Activated B cell treated with CpG ODN at 0.5 μM for 24 hours (primary cell): ENCODE data around the gene EFCAB12. TPM values are rescaled to one million over a fixed set of nuclear protein-coding genes. Genes with fewer than 3 reads are reported as not detected.

Source experiments
- ATAC-seq: fragments of 200-7000 bp; cut with Tn5 transposase; one replicate; pipeline ENCODE4 v1.10.0; 2021; ENCODE audit warnings: low read depth, mild to moderate bottlenecking, moderate library complexity
- CTCF ChIA-PET: fragments of 350-600 bp; sonication (Branson Sonifier 250); formaldehyde crosslinking; loops from one replicate; lab custom pipeline; 2021; ENCODE audit warnings: antibody characterized with exemption; lab: Charles Lee
- POLR2A ChIA-PET: fragments of 350-600 bp; sonication (Branson Sonifier 250); formaldehyde crosslinking; loops from one replicate; lab custom pipeline; 2021; ENCODE audit warnings: antibody characterized with exemption; lab: Charles Lee
- DNase-seq: peaks from one replicate; pipeline ENCODE4 v3.0.0; 2022
- H3K27ac Mint-ChIP-seq: one replicate; pipeline ENCODE4 v1.8.0; 2020; ENCODE audit warnings: mixed read lengths
- H3K27me3 Mint-ChIP-seq: one replicate; pipeline ENCODE4 v1.8.0; 2021; ENCODE audit warnings: mixed read lengths
- H3K36me3 Mint-ChIP-seq: one replicate; pipeline ENCODE4 v1.8.0; 2021; ENCODE audit warnings: low read depth, mixed read lengths
- H3K4me1 Mint-ChIP-seq: one replicate; pipeline ENCODE4 v1.8.0; 2021; ENCODE audit warnings: mixed read lengths
- H3K4me3 Mint-ChIP-seq: one replicate; pipeline ENCODE4 v1.8.0; 2020; ENCODE audit warnings: mild to moderate bottlenecking, mixed read lengths
- H3K9me3 Mint-ChIP-seq: one replicate; pipeline ENCODE4 v1.8.0; 2020; ENCODE audit warnings: mixed read lengths
- intact Hi-C: fragments of 100-400 bp; cut with micrococcal nuclease; formaldehyde crosslinking; loops from one replicate; pipeline ENCODE4 v1.15.1; 2024
- total RNA-seq: library from RNA; stranded (reverse); gene quantifications from 2 replicates; pipeline ENCODE4 v1.2.3, GENCODE V29; 2022
- TF ChIP-seq, protein P1 (sequence below): fragments of 200-600 bp; IDR thresholded peaks from one replicate; pipeline ENCODE4 v1.8.0; 2022; ENCODE audit warnings: antibody characterized with exemption, mild to moderate bottlenecking

EFCAB12 gene
- total RNA-seq, 1 donor from 2014 or later: 1.8 TPM

DNA sequence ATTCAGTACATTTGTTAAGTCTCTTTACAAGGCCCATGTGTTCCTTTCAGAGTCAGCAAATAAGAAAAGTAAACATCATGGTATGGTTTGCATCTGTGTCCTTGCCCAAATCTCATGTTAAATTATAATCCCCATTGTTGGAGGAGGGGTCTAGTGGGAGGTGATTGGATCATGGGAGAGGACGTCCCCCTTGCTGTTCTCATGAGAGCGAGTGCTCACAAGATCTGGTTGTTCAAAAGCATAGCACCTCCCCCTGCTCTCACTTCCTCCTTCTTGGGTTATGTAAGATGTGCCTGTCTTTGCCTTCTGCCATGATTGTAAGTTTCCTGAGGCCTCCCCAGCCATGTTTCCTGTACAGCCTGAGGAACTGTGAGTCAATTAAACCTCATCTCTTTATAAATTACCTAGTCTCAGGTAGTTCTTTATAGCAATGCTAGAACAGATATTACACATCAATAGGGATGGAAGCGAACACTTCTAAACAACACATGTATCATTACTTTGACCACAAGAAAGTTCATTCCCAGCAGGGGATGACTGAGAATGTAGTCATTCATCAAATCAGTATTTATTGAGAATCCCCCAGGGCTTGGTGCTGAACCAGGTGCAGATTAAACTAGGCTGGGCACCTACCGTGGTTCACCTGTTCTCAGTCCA is 4.1 kb downstream of the EFCAB12 start:
- peaks cover 4% of the 10 kb centered on the region for H3K36me3 Mint-ChIP-seq
- H3K4me3 Mint-ChIP-seq: peak overlapping the region; percentile 29

DNA sequence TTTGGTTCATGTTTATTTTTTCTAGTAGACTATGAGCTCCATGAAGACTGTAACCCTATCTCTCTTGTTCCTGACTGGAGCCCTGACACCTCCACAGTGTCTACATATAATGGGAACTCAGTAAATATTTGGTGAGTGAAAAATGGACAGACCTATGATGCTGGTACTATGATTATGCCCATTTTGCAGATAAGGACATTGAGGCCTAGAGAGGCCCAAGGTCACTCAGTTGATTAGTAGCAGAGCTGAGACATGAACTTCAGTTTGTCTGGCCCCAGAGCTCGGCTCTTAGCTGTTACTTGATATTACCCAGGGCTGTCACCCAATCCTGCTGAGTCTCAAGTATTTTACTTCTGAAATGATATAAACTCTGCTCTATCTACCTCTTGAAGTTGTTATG is 5.5 kb downstream of the EFCAB12 start:
- CTCF ChIA-PET: interaction anchor here (0.8 kb wide), 1 partner anchor 23 kb away, joined by 3 read pairs; no protein-coding TSS in a partner anchor
- peaks cover 4% of the 10 kb centered on the region for H3K36me3 Mint-ChIP-seq
- intact Hi-C loops: no loop called here

More for the DNA sequence above, 4.1 kb downstream of the EFCAB12 start:
- TF ChIP-seq, protein P1, sequence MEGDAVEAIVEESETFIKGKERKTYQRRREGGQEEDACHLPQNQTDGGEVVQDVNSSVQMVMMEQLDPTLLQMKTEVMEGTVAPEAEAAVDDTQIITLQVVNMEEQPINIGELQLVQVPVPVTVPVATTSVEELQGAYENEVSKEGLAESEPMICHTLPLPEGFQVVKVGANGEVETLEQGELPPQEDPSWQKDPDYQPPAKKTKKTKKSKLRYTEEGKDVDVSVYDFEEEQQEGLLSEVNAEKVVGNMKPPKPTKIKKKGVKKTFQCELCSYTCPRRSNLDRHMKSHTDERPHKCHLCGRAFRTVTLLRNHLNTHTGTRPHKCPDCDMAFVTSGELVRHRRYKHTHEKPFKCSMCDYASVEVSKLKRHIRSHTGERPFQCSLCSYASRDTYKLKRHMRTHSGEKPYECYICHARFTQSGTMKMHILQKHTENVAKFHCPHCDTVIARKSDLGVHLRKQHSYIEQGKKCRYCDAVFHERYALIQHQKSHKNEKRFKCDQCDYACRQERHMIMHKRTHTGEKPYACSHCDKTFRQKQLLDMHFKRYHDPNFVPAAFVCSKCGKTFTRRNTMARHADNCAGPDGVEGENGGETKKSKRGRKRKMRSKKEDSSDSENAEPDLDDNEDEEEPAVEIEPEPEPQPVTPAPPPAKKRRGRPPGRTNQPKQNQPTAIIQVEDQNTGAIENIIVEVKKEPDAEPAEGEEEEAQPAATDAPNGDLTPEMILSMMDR: no peak
- Mint-ChIP-seq H3K27ac (peak overlapping the region; percentile 79), H3K4me1 (peaks cover 47% of the 10 kb centered on the region), H3K9me3 (peaks cover 3% of the 10 kb centered on the region), H3K27me3 (no peaks in the 10 kb centered on the region)
- intact Hi-C loops: loop anchor here (1.0 to 2.0 kb wide), 2 partner anchors 14 to 25 kb away; partner anchors contain the start of gene MBD4
- POLR2A ChIA-PET: interaction anchor here (2.0 kb wide), 1 partner anchor 24 kb away, joined by 7 read pairs; no protein-coding TSS in a partner anchor
- ATAC-seq (peak; percentile 63), DNase-seq (no peak)
- CTCF ChIA-PET: no interaction called here

DNA sequence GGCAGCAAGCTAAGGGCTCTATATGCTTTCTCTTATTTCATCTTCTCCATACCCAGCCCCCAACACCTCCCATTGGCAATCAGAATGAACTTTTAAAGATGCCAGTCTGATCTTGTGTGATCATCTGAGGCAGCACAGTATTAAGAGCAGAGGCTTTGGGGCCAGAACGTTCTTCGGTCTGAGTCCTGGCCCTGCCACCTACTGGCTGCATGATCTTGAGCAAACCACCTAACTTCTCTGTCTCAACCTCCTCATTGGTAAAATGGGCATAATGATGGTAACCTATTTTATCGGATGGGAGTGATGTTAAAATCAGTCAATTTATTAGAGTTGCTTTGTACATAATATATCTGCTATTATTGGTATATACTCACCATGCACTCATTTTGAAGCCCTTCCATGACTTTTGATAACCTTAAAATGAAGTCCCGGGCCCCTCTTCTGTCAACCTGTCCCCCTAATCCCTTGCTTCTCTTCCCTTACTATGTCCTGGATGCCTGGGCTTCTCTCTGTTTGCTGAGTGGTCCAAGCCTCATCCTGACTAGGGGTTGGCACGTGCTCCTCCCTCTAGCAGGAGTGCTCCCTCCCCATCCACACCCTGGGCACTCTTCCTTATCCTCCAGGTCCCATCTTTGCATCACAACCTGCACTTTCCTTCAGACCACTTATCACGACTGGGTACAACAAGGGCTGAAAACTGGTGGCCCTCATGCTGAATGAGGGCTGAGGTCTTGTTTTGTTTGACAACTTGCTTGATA is 6.3 kb downstream of the EFCAB12 start:
- peaks cover 25% of the 10 kb centered on the region for H3K4me1 Mint-ChIP-seq
- ChIA-PET POLR2A (interaction anchor here (1.6 to 2.0 kb wide), 2 partner anchors 18 to 22 kb away, joined by 7 read pairs; partner anchors contain the start of genes IFT122 and MBD4), CTCF (interaction anchor here (0.8 kb wide), 1 partner anchor 22 kb away, joined by 3 read pairs; no protein-coding TSS in a partner anchor)
- intact Hi-C loops: no loop called here
- no peaks in the 10 kb centered on the region for H3K27me3 Mint-ChIP-seq
- peaks cover 4% of the 10 kb centered on the region for H3K36me3 Mint-ChIP-seq
- H3K4me3 Mint-ChIP-seq: no peak overlapping the region
- ATAC-seq: no peak
- H3K27ac Mint-ChIP-seq: no peak overlapping the region
- DNase-seq: no peak
- TF ChIP-seq, protein P1: no peak
- peaks cover 3% of the 10 kb centered on the region for H3K9me3 Mint-ChIP-seq

More for the DNA sequence above, 5.5 kb downstream of the EFCAB12 start:
- POLR2A ChIA-PET: interaction anchor here (1.6 to 2.0 kb wide), 2 partner anchors 17 to 23 kb away, joined by 7 read pairs; partner anchors contain the start of genes IFT122 and MBD4
- no peak overlapping the region for H3K27ac Mint-ChIP-seq
- ATAC-seq (no peak), DNase-seq (no peak)
- H3K27me3 Mint-ChIP-seq: no peaks in the 10 kb centered on the region
- no peak overlapping the region for H3K4me3 Mint-ChIP-seq
- TF ChIP-seq, protein P1: no peak
- H3K9me3 Mint-ChIP-seq: peaks cover 3% of the 10 kb centered on the region
- H3K4me1 Mint-ChIP-seq: peaks cover 33% of the 10 kb centered on the region

DNA sequence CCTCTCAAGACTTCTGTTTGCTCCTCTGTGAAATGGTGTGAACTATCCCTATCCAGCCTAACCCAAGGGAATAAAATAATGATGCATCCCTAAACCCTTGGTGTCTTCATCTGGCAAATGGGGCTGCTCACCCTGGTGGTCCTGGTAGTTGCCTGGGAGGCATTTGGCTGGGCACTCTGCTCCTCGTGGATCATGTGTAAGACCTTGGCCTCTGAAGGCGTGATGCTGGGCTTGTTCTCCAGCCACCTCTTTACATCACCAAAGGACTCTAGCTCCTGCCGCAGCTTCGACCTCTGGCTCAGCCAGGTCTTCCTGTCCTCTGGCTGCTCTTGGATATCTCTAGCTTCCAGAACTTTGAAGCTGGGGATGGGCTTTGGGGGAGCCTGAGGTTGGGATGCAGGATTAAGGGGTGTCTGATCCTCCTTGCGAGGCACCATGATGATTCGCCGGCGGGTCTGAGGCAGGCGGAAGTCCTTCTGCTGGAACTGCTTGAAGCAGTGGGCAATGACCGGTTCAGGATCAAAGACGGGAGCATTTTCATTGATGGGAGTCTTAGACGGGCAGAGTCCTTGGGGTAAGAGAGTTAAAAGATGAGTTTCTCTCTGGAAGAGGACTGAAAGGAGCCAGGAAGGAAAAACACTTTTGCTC is 7.1 kb downstream of the EFCAB12 start:
- DNase-seq (no peak), ATAC-seq (no peak)
- H3K36me3 Mint-ChIP-seq: peaks cover 4% of the 10 kb centered on the region
- CTCF ChIA-PET: no interaction called here
- TF ChIP-seq, protein P1: no peak
- no peak overlapping the region for H3K4me3 Mint-ChIP-seq
- no peaks in the 10 kb centered on the region for H3K27me3 Mint-ChIP-seq
- H3K9me3 Mint-ChIP-seq: peaks cover 3% of the 10 kb centered on the region
- peaks cover 25% of the 10 kb centered on the region for H3K4me1 Mint-ChIP-seq
- no peak overlapping the region for H3K27ac Mint-ChIP-seq
- POLR2A ChIA-PET: no interaction called here
- intact Hi-C loops: no loop called here
